ENCODE data around the gene CNTNAP5.

Gene CNTNAP5

DNA sequence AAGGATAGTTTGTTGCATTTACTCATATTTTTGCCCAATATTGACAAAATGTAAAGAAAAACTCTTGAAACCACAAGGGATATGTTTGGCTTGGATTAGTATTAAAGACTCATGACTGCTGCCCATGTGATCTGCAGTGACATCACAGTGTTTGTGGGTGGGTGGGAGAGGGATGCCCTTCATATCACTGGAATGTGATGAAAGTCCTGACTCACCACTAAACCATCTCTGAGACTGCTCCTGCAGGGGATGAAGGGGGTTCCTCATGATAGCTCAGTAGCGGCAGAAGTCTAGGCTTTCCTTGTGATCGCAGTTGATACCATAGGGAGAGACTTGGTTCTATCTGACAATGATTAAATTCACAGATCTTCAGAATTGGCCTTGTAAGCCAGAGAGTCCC is 451.2 kb downstream of the CNTNAP5 start:
- DNase-seq (ENCODE audit: low read depth), result no peak

DNA sequence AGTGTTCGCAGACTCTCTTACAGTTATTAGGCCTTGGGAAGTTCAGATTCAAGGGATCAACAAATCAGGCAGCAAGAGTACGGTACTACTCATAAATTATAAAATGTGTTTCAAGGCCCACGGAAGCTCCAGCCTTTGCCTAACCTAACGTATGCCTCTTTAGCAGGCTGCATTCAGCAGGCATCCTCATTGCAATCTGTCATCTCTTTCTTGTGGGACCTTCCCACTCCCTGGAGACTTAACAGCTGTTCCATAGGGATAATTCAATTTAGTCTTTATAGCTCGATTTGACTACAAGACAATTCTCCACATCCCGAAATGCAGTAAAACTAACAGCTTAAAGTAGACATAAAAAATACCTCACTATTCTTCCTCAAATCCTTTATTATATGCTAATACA is 453.7 kb downstream of the CNTNAP5 start:
- no peak for DNase-seq (ENCODE audit: low read depth)

DNA sequence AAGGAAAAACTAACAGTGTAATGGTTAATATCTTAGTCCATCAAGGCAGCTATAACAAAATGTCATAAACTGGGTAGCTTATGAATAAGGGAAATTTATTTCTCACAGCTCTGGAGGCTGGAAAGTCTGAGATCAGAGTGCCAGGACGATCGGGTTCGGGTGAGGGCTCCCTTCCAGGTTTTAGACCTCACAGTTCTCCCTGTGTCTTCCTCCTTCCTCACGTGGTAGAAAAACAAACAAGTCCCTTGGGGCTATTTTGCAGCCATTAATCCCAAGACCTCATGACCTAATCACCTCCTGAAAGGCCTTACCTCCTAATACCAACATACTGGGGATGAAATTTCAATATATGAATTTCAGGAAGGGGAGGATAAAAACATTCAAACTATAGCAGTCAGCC is 455.9 kb downstream of the CNTNAP5 start:
- no peak for DNase-seq (ENCODE audit: low read depth)

DNA sequence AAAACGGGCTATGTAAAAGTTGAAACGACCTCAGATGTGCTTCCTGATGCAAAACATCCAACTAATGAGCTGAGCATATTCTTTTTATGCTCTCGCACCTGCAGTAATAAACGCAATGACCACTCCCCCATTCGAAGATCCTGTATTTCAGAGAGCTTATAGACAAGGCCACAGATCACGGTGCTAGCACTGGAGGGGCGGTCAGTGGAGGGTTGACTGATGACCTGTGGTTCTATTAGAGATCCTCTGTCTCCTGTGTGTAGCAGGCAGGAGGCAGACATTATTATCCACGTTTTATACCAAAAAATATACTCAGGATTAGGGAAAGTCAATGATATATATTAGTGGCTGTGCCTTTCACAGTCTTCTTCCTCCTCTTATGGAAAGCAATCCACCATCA is 457.0 kb downstream of the CNTNAP5 start:
- no peak for DNase-seq (ENCODE audit: low read depth)

DNA sequence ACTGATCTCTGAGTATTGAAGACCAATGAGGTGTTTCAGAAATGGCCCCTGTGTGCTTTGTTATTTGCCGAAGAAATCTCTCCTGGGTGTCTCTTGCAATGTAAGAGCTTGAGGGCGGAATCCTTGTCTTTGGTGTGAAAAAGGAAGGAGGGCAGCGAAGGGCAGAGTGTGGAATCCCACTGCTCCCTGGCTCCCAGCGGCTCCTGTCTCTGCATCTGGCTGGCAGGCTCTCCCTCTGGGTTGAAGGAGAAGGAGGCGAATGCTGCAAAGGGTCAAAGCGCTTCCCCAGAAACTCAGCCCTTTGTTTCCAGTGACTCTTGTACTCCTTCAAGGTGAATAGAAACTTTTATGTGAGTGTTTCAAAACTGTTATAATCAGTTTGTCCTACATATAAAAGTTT is 457.5 kb downstream of the CNTNAP5 start:
- no peak for DNase-seq (ENCODE audit: low read depth)

DNA sequence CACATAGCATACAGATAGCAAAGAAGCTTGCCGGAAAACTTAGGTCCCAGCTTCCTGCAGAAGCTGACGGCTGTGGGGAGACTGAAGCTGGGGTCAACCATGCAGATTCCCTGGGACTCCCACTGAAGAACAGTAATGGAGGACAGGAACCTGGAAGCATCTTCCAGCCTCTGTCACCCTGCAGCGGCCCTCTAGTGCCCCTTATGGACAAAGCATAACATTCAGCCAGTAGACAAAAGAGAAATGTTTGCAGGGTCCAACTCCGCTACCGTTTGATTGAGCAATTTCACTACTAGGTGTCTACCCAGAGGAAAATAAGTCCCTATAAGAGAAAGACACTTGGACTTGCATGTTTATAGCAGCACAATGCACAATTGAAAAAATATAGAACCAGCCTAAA is 460.6 kb downstream of the CNTNAP5 start:
- no peak for DNase-seq (ENCODE audit: low read depth)

DNA sequence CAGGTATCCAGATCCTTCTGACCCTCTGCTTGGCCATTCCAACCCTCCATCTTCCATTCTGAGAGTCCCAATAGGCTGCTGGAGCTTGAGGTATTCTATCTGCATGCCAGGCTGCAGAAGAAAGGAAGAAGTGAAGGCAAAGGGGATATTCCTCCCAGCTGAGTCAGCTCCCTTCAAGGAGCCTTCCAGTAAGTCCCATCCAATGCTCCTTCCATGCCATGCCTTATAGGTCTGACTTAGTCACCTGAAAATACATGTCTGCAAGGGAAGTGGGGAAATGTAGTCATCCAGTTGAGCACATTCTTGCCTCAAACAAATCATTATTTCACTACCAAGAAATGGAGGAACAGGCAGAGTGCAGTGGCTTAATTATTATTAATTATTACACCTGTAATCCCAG is 464.6 kb downstream of the CNTNAP5 start:
- no peak for DNase-seq (ENCODE audit: low read depth)

DNA sequence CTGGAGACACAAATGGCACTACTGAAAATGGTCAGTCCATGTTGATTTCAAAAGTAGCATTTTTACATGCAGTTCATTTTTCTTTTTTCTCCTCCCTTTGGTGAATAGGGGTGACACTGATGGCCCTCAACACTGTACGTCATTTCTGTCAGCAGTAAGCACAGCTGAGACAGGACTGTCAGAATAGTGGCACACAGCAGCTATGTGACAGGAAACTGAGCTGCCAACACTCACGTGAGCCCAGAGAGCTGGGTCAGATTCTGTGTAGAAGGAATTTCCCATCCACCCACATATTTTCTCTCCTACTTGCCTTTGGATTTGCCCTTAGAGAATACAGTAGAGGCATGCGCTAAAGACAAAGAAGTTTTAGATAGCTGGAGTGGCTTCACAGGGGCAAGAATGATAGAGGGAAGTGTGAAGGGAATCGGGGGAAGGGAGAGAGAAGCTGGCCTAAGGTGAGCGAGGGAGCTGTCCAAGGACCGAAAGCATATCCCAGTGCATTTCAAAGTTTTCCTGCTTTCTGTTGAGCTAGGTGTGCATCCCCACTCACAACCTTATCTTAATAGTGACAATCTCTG is 476.6 kb downstream of the CNTNAP5 start:
- no peak for DNase-seq (ENCODE audit: low read depth)

DNA sequence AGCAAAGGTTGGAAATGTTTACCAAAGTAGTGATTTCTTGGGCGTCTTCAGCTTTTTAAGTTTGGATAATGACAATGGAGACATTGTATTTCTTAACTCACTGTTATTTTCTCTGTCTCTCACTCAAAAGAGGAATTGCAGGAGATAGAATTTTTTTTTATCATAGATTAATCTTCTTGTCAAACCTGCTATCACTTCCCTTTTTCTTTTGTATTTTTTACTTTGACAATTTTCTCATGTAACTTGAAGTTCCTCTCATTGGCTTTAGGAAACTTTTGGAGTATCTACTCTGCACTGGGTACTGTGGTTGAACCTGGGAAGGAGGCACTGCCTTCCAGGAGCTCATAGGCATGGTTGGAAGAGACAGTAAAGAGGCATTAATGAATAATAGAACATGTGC is 489.1 kb downstream of the CNTNAP5 start:
- DNase-seq (ENCODE audit: low read depth), result no peak

DNA sequence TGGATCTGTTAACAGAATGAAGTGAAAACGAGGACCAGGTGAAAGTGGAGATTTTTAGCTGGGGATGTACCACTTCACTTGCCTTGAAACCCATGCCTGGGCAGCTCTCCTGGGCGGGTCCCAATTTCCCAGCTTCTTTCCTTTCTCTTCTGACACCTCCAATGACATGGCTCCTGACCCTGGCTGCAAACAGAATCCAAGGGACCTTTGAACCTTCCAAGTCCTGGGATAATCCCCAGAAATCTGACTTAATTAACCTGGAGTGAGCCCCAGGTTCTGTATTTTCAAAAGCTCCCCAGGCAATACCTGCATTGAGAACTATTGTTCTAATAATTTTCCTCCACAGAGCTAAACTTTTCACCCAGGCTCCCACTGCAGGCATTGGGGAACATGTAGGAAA is 495.9 kb downstream of the CNTNAP5 start:
- DNase-seq (ENCODE audit: low read depth), result no peak

DNA sequence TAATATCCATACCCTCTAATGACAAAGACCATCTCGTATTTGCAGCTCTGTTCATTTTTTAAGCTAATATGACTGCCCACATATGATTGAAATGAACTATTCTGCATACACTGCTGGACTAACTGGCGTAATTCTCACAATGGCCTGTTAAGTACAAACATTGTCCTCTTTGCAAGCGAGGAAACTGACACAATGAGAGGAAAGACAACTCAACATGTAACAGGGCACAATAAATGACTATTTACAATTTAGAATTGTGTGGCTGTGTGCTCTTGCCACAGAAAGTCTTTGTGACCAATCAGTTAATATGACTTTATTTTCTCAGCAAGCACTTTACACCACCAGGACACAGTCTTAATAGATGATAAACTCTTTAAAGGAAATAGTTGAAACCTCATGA is 498.0 kb downstream of the CNTNAP5 start:
- DNase-seq (ENCODE audit: low read depth), result no peak

DNA sequence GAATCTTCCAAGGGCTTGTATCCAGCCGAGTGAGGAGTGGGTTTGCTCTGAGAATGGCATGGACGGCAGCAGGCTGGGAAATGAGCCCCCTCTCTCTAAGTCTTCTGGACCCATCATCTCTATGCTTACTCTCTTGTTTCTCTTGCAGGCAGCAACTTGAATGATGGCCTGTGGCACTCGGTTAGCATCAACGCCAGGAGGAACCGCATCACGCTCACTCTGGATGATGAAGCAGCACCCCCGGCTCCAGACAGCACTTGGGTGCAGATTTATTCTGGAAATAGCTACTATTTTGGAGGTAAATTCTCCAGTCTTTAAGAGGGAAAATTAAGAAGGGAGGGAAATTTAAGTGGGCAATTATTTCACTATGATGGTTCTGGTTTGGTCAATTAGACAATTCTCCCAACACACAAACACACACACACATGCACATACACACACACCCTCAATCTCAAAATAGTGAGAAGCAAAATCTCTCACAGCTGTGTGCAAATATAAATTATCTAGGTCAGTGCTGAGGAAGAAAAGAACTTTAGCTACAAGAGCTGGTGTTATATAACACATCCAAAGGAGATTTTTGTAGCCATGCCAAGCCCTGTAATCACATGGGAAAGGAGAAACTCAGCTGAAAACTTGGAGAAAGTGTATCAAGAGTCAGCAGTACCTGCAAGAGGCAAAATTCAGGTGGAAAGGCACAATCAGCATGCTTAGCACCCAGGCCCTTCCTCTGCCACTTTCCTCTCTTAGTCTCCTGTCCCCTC is 499.2 kb downstream of the CNTNAP5 start:
- DNase-seq (ENCODE audit: low read depth), result no peak

DNA sequence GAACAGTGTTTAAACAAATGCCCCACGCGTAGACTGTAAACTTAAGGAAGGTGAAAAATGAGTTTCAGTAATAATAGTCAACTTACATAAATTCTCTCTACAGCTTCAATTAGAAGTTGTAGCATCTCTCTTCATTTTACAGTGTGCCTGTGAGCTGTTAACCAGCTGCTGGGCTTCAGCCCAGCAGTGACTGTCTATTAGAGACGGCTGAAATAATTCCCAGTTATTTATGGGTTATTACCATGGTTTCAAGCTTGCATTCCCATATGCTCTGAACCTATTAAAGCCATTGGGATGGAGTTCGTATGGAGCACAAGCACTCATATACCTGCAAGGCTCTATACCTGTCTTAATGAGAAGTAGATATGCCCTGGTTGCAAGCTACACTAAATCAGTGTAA is 501.1 kb downstream of the CNTNAP5 start:
- no peak for DNase-seq (ENCODE audit: low read depth)

DNA sequence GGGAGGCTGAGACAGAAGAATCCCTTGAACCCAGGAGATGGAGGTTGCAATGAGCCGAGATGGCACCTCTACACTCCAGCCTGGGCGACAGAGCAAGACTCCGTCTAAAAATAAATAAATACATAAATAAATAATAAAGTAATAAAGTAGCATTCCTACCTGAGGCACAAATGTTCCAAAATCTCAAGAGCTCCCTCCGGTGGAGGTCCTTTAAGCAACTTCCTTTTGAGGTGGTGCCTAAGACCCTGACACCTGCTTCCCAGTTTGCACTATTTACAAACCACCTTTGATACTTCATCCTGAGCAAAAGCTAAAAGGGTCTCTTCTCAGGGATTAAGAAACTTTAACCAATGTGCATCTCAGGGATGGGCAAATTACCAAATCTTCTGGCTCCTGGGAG is 505.1 kb downstream of the CNTNAP5 start:
- no peak for DNase-seq (ENCODE audit: low read depth)

DNA sequence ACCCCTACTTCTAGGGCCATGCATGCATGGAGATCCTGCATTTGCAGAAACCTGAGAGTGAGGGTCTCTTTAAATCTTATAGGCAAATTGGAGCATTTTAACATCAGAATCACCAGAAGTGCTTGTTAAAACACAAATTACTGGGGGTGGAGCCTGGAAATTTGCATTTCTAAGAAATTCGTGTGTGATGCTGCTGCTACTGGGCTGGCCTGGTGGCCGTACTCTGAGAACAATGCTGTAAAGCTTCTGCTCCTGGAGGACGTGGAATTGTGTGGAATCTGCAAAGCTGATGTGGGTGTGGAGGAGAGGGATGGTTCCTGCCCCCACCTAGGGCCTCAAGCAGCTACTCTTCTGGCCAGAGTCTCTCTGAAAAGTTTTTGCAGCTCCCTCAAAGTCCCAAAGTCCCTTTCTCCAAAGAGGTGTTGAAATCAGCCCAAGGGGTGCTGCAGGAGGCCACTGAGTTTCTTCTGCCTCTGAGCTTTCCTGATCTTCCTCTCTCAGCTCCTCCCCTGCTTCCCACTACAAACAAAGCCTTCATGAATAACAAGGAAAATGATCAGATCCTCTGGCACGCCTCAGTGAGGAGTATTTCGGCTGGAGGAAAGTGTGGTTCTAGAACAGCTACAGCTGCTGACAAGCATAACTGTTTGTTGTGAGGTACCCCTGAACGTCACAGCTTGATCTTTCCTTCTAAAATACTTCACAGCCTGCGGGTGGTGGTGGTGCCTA is 508.3 kb downstream of the CNTNAP5 start:
- DNase-seq (ENCODE audit: low read depth), result no peak

DNA sequence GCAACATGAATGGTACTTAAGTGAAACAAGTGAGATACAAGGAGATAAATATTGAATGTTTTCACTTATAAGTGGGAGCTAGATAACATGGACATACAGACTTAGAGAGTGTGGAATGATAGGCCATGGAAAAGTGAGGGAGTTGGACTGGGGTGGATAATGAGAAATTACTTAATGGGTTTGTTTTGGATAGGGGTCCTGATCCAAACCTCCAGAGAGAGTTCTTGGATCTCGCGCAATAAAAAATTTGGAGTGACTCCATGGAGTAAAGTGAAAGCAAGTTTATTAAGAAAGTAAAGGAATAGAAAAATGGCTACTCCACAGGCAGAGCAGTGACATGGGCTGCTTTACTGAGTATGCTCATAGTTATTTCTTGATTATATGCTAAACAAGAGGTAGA is 508.9 kb downstream of the CNTNAP5 start:
- no peak for DNase-seq (ENCODE audit: low read depth)

DNA sequence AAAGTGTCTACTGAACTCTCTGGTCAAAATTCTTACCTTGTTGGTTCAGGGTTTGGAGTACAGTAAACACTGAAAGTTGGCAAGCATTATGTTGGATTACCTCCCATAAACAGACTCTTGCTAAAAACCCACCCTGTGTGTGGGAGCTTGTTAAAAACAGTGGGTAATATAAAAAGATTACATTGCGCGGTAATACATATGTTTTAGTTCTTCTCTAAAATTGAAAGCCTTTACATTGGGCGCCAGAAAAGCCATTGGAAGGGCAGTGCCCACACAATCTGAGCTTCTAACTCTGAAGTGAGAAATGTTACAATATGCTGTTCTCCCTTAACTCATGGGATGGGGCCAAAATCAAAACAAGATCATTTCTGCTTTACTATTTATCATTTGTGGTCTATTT is 510.7 kb downstream of the CNTNAP5 start:
- DNase-seq (ENCODE audit: low read depth), result no peak

DNA sequence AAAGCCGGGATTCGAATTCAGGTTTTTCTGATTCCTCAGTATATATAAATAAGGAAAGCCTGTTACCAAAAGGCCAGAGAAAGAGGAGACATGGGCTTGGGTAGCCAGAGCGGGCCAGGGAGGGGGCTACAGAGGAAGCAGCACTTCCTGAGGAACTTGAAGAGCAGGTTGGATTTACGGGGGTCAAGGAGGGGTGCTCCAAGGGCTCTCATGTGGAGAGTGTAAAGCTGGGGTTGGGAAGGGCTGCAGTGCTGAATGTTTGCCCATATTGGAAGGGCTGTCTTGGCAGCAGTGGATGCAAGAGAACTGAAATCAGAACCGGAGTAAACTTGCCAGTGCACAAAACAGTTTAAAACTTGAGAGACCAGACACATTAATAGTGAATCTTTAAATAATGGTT is 511.5 kb downstream of the CNTNAP5 start:
- DNase-seq (ENCODE audit: low read depth), result no peak

DNA sequence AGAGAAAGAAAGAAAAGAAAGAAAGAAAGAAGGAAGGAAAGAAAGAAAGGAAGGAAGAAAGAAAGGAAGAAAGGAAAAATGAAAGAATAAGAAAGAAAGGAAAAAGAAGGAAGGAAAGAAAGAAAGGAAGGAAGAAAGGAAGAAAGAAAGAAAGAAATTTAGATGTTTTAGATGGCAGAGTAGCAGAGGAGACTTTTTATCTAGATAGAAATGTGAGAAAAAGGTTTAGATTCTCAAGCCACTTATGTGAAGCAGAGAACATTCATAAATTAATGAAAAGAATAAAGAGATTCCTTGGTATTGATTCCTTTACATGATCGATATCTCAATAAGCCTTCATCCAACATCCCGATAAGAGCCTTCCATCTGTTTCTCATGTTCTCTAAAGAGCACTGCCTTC is 513.5 kb downstream of the CNTNAP5 start:
- DNase-seq (ENCODE audit: low read depth), result no peak

DNA sequence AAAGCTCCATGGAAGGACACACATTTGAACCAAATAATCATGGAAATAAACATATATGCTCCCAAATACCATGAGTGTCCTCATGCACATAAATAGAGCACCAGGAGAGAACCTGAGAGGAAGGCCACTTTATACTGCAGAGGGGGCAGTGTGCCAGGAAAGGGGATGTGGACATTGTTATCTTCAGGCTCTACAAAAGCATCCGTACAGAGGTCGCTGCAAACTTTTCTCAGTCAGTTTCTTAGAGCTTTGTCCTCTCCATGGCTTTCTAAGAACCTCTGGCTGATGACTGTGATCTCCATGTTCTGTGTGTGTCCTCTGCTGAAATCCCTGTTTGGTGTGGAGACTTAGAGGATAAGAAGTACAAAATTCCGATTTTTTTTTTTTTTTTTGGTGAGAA is 515.7 kb downstream of the CNTNAP5 start:
- DNase-seq (ENCODE audit: low read depth), result no peak

DNA sequence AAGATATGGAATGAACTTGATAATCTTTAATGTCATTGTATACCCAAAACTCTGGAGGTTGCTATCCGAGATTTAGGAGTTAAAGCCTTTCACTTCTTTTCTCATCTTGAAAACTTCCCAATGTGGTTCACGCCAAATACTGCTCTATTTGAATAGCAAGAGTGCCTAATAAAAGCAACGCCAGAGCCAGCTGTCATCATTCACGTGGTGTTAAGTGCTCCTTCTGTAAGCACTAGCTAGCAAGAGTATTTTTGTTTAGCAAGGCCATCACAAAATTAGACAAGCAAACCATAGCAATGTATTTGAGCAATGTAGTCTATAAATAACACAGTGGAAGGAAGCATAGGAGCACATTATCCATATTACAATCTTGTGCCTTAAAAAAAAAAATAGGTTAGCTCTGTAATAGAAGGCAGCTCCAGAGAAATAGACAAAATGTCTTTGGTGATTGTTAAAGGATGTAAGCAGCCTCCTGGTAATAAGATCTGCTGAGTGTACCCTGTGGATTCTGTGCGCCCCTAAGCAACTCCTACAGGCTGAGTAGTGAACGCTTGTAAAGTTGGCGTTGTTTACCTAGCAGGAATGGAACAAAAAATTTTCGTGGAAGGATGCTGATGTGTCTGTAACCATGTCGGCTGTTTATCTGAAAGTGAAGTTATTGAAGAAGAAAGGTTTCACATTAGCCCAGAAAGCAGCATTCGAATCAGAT is 518.0 kb downstream of the CNTNAP5 start:
- DNase-seq (ENCODE audit: low read depth), result no peak

DNA sequence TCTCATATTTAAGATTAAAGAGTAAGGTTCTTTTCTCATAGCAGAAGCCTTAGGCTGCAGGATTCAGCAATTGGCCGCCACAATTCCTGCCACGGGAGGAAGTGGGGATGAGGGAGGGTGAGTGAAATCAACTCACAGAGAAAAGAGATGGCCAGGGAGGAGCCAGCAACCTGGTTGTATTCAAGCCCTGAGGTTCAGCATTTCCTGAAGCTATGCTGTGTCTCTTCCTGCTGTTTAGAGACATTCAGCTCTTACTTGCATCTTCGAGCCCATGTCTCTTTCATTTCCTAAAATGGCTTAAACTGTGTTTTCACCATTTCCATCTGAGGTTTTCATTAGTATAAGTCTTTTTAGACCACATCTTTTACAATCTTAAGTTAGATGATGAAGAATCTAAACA is 522.6 kb downstream of the CNTNAP5 start:
- no peak for DNase-seq (ENCODE audit: low read depth)

Measured in activated T-helper 9 cell treated with anti-CD3 and anti-CD28 coated beads, Interleukin-2, amount 50 U/mL, for 16 hours (primary cell).